Mucosa of rectum (tissue), 2 donors: ENCODE results near the gene KIAA0753.
"Not testable (repeated sequence)": the region's sequence is repeated elsewhere in the genome, so short reads cannot be mapped to it uniquely, and the experiment has no call there.

Experiments used
- H3K27ac ChIP-seq, 2 donors: one replicate each; pipeline ENCODE4 v1.7.0; 2013; ENCODE audit warnings: inconsistent platforms in 2 of 2, low read depth in 2 of 2, low read length in 2 of 2
- H3K27me3 ChIP-seq, 2 donors: one replicate each; pipeline ENCODE4 v1.7.0; 2013; ENCODE audit warnings: low read length in 2 of 2; ENCODE audit not compliant: control insufficient read depth in 2 of 2, insufficient read depth in 2 of 2
- H3K36me3 ChIP-seq, 2 donors: one replicate each; pipeline ENCODE4 v1.7.0; 2013; ENCODE audit warnings: low read length in 2 of 2; ENCODE audit not compliant: control insufficient read depth in 2 of 2, insufficient read depth in 2 of 2
- H3K4me1 ChIP-seq, 2 donors: one replicate each; pipeline ENCODE4 v1.7.0; 2013; ENCODE audit warnings: low read length in 2 of 2, mild to moderate bottlenecking in 1 of 2; ENCODE audit not compliant: control insufficient read depth in 2 of 2, insufficient read depth in 2 of 2
- H3K4me3 ChIP-seq, 2 donors: one replicate each; pipeline ENCODE4 v1.7.0; 2013; ENCODE audit warnings: low read length in 2 of 2
- H3K9ac ChIP-seq, 2 donors: one replicate each; pipeline ENCODE4 v1.7.0; 2013; ENCODE audit warnings: low read length in 2 of 2, low read depth in 1 of 2, mild to moderate bottlenecking in 1 of 2
- H3K9me3 ChIP-seq, 2 donors: one replicate each; pipeline ENCODE4 v1.7.0; 2013; ENCODE audit warnings: low read length in 2 of 2; ENCODE audit not compliant: control insufficient read depth in 2 of 2
- donor health status: healthy.
- donor health status: Normal muscosa, but diverticular disease.

Gene KIAA0753

GRCh38 chr17:6574687-6575595 is 65.6 kb downstream of the KIAA0753 start:
- no peak overlapping the region for H3K4me3 ChIP-seq
- H3K36me3 ChIP-seq, result peaks cover 0 to 10% of the 10 kb centered on the region in 2 donors
- no peaks in the 10 kb centered on the region for H3K27me3 ChIP-seq
- peak overlapping the region in 1 of 2 donors; percentile 38 for H3K27ac ChIP-seq
- H3K9me3 ChIP-seq, result no peaks in the 10 kb centered on the region
- H3K4me1 ChIP-seq, result peaks cover 0 to 13% of the 10 kb centered on the region in 2 donors
- no peak overlapping the region for H3K9ac ChIP-seq

- Histone ChIP-seq H3K27ac (no peak overlapping the region), H3K27me3 (no peaks in the 10 kb centered on the region), H3K4me1 (peaks cover 0 to 13% of the 10 kb centered on the region in 2 donors), H3K9ac (no peak overlapping the region), H3K9me3 (no peaks in the 10 kb centered on the region), H3K36me3 (peaks cover 0 to 7% of the 10 kb centered on the region in 2 donors), H3K4me3 (no peak overlapping the region)
Observed at GRCh38 chr17:6573982-6574686, 66.4 kb downstream of the KIAA0753 start.

- H3K9me3 ChIP-seq, H3K27ac ChIP-seq, H3K27me3 ChIP-seq, H3K4me3 ChIP-seq, H3K36me3 ChIP-seq, H3K9ac ChIP-seq: not testable (repeated sequence)
- H3K4me1 ChIP-seq, result peaks cover 0 to 13% of the 10 kb centered on the region in 2 donors
Observed at GRCh38 chr17:6573495-6573894, 67.0 kb downstream of the KIAA0753 start.

- H3K4me1 ChIP-seq, result peaks cover 0 to 12% of the 10 kb centered on the region in 2 donors
- no peaks in the 10 kb centered on the region for H3K27me3 ChIP-seq
- no peak overlapping the region for H3K9ac ChIP-seq
- no peak overlapping the region for H3K27ac ChIP-seq
- H3K4me3 ChIP-seq, result no peak overlapping the region
- H3K9me3 ChIP-seq, result no peaks in the 10 kb centered on the region
- H3K36me3 ChIP-seq, result peaks cover 0 to 3% of the 10 kb centered on the region in 2 donors
Observed at GRCh38 chr17:6572972-6573370, 67.5 kb downstream of the KIAA0753 start.

- Histone ChIP-seq H3K27me3 (no peaks in the 10 kb centered on the region), H3K4me3 (no peak overlapping the region), H3K4me1 (peaks cover 0 to 8% of the 10 kb centered on the region in 2 donors), H3K9ac (no peak overlapping the region), H3K27ac (no peak overlapping the region), H3K9me3 (no peaks in the 10 kb centered on the region), H3K36me3 (no peaks in the 10 kb centered on the region)
Observed at GRCh38 chr17:6571452-6571781, 69.1 kb downstream of the KIAA0753 start.

- peaks cover 0 to 8% of the 10 kb centered on the region in 2 donors for H3K4me1 ChIP-seq
- H3K27me3 ChIP-seq, result no peaks in the 10 kb centered on the region
- H3K27ac ChIP-seq, result no peak overlapping the region
- H3K9ac ChIP-seq, result no peak overlapping the region
- no peak overlapping the region for H3K4me3 ChIP-seq
- H3K9me3 ChIP-seq, result no peaks in the 10 kb centered on the region
- no peaks in the 10 kb centered on the region for H3K36me3 ChIP-seq
Observed at GRCh38 chr17:6570731-6571451, 69.6 kb downstream of the KIAA0753 start.

GRCh38 chr17:6569370-6570285 is 70.9 kb downstream of the KIAA0753 start:
- no peaks in the 10 kb centered on the region for H3K27me3 ChIP-seq
- H3K27ac ChIP-seq, result no peak overlapping the region
- H3K36me3 ChIP-seq, result no peaks in the 10 kb centered on the region
- no peak overlapping the region for H3K4me3 ChIP-seq
- no peaks in the 10 kb centered on the region for H3K4me1 ChIP-seq
- H3K9ac ChIP-seq, result no peak overlapping the region
- H3K9me3 ChIP-seq, result no peaks in the 10 kb centered on the region

GRCh38 chr17:6568184-6568758 is 72.2 kb downstream of the KIAA0753 start:
- H3K27me3 ChIP-seq, result no peaks in the 10 kb centered on the region
- H3K36me3 ChIP-seq, result no peaks in the 10 kb centered on the region
- no peak overlapping the region for H3K4me3 ChIP-seq
- no peaks in the 10 kb centered on the region for H3K4me1 ChIP-seq
- H3K9ac ChIP-seq, result no peak overlapping the region
- no peak overlapping the region for H3K27ac ChIP-seq
- H3K9me3 ChIP-seq, result no peaks in the 10 kb centered on the region

GRCh38 chr17:6567528-6568183 is 72.9 kb downstream of the KIAA0753 start:
- Histone ChIP-seq H3K9me3 (no peaks in the 10 kb centered on the region), H3K9ac (no peak overlapping the region), H3K4me3 (no peak overlapping the region), H3K27me3 (no peaks in the 10 kb centered on the region), H3K4me1 (no peaks in the 10 kb centered on the region), H3K36me3 (no peaks in the 10 kb centered on the region), H3K27ac (no peak overlapping the region)
